Neural cell (in vitro differentiated cells): ENCODE data around the gene COPB2. TPM values are rescaled to one million over a fixed set of nuclear protein-coding genes. Genes with fewer than 3 reads are reported as not detected.
"Not testable (repeated sequence)": the region's sequence is repeated elsewhere in the genome, so short reads cannot be mapped to it uniquely, and the experiment has no call there.

ENCODE experiments used
- H2AFZ ChIP-seq: fragments of 200-600, 300-800 bp; sonication (generic), shearing (Covaris generic); 2 replicates; pipeline ENCODE4 v1.6.0; 2014; ENCODE audit warnings: low read depth, mild to moderate bottlenecking, antibody characterized with exemption, low read length, moderate library complexity
- H3F3A ChIP-seq: fragments of 200-600 bp; shearing (Covaris generic); 2 replicates; pipeline ENCODE4 v1.6.1; 2016; ENCODE audit warnings: mild to moderate bottlenecking, moderate library complexity, mixed read lengths, antibody characterized with exemption, low read length; ENCODE audit not compliant: insufficient read depth, poor library complexity, severe bottlenecking
- H3K27ac ChIP-seq: fragments of 200-600, 300-800 bp; sonication (generic), shearing (Covaris generic); 2 replicates; pipeline ENCODE4 v1.5.1; 2014; ENCODE audit warnings: mild to moderate bottlenecking, low read length, moderate library complexity
- H3K27me3 ChIP-seq: fragments of 300-800, 200-600 bp; sonication (generic), shearing (Covaris generic); 2 replicates; pipeline ENCODE4 v1.6.0; 2014; ENCODE audit warnings: mild to moderate bottlenecking, low read depth, low read length, moderate library complexity; ENCODE audit not compliant: insufficient read depth
- H3K36me3 ChIP-seq: fragments of 300-800, 200-600 bp; sonication (generic), shearing (Covaris generic); 2 replicates; pipeline ENCODE4 v1.5.1; 2014; ENCODE audit warnings: mild to moderate bottlenecking, antibody characterized with exemption, low read length, moderate library complexity; ENCODE audit not compliant: insufficient read depth
- H3K4me2 ChIP-seq: fragments of 300-800, 200-600 bp; sonication (generic), shearing (Covaris generic); 2 replicates; pipeline ENCODE4 v1.6.0; 2014; ENCODE audit warnings: mild to moderate bottlenecking, low read length
- H3K4me3 ChIP-seq: fragments of 300-800, 200-600 bp; sonication (generic), shearing (Covaris generic); 2 replicates; pipeline ENCODE4 v1.5.1; 2014; ENCODE audit warnings: mild to moderate bottlenecking, low read length, moderate library complexity
- H3K79me2 ChIP-seq: fragments of 200-600 bp; shearing (Covaris generic); replicated peaks from 2 replicates; pipeline ENCODE4 v1.6.0; 2014; ENCODE audit warnings: mild to moderate bottlenecking, low read length, moderate library complexity; ENCODE audit not compliant: insufficient read depth
- H3K9ac ChIP-seq: fragments of 300-800, 200-600 bp; sonication (generic), shearing (Covaris generic); 2 replicates; pipeline ENCODE4 v1.6.1; 2016; ENCODE audit warnings: mild to moderate bottlenecking, low read length, mixed read lengths
- H3K9me2 ChIP-seq: fragments of 200-600 bp; shearing (Covaris generic); 2 replicates; pipeline ENCODE4 v1.6.1; 2016; ENCODE audit warnings: mild to moderate bottlenecking, low read length, mixed read lengths; ENCODE audit not compliant: insufficient read depth
- H3K9me3 ChIP-seq: fragments of 200-600, 300-800 bp; sonication (generic), shearing (Covaris generic); 2 replicates; pipeline ENCODE4 v1.6.1; 2016; ENCODE audit warnings: mild to moderate bottlenecking, mixed run types, low read length, moderate library complexity, mixed read lengths
- H4K20me1 ChIP-seq: fragments of 200-600 bp; shearing (Covaris generic); 2 replicates; pipeline ENCODE4 v1.6.1; 2016; ENCODE audit warnings: mild to moderate bottlenecking, mixed run types; ENCODE audit not compliant: insufficient read depth
- CTCF ChIP-seq: fragments of 450-650 bp; IDR thresholded peaks from 2 replicates; pipeline ENCODE4 v1.5.1; 2014; ENCODE audit warnings: antibody characterized with exemption, mild to moderate bottlenecking, moderate library complexity; ENCODE audit not compliant: poor library complexity, severe bottlenecking
- EZH2 ChIP-seq: fragments of 200-600, 300-800 bp; shearing (Covaris generic), sonication (generic); IDR thresholded peaks from 2 replicates; pipeline ENCODE4 v1.6.1; 2014; ENCODE audit warnings: antibody characterized with exemption, low read length, borderline replicate concordance, mild to moderate bottlenecking; ENCODE audit not compliant: insufficient read depth, poor library complexity, severe bottlenecking
- POLR2AphosphoS5 ChIP-seq: IDR thresholded peaks from 2 replicates; pipeline ENCODE4 v1.6.1; 2012
- REST ChIP-seq: IDR thresholded peaks from 2 replicates; pipeline ENCODE4 v1.6.1; 2012; ENCODE audit warnings: borderline replicate concordance
- polyA plus RNA-seq: library from polyadenylated mRNA; depleted of rRNA; stranded (reverse); fragments of >200 nt; gene quantifications from 2 replicates; pipeline ENCODE4 v1.2.3, GENCODE V29; 2014

The COPB2 gene
- polyA plus RNA-seq, 1 donor from 2014 or later: 63.5 TPM

GRCh38 chr3:139414608-139415224 lies 25.3 kb upstream of the COPB2 start:
- Histone ChIP-seq H2AFZ (no peak overlapping the region), H3K4me3 (no peak overlapping the region), H4K20me1 (no peaks in the 10 kb centered on the region), H3K36me3 (no peaks in the 10 kb centered on the region), H3K9me3 (peaks cover 8% of the 10 kb centered on the region), H3K27me3 (no peaks in the 10 kb centered on the region), H3K79me2 (peaks cover 7% of the 10 kb centered on the region), H3K9ac (no peak overlapping the region), H3F3A (no peaks in the 10 kb centered on the region), H3K4me2 (no peak overlapping the region), H3K27ac (no peak overlapping the region), H3K9me2 (no peaks in the 10 kb centered on the region)
- no peak for TF ChIP-seq POLR2AphosphoS5
- TF ChIP-seq CTCF: no peak

GRCh38 chr3:139412891-139413290 lies 23.4 kb upstream of the COPB2 start:
- not testable (repeated sequence) for H3F3A ChIP-seq, H3K36me3 ChIP-seq, H3K9me3 ChIP-seq, H3K27me3 ChIP-seq, H4K20me1 ChIP-seq, H2AFZ ChIP-seq, H3K9me2 ChIP-seq, H3K27ac ChIP-seq, H3K4me3 ChIP-seq, H3K9ac ChIP-seq, H3K4me2 ChIP-seq, H3K79me2 ChIP-seq

DNA sequence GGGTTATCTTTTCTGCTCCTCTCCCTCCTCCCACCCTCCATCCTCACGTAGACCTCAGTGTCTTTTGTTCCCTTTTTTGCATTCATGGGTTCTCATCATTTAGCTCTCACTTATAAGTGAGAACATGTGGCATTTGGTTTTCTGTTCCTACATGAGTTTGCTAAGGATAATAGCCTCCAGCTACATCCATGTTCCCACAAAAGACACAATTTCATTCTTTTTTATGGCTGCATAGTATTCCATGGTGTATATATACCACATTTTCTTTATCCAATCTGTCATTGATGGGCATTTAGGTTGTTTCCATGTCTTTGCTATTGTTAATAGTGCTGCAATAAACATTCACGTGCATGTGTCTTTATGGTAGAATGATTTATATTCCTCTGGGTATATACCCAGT lies 11.7 kb upstream of the COPB2 start:
- H3K4me3 ChIP-seq, H3K9me3 ChIP-seq, H3K9ac ChIP-seq, H3F3A ChIP-seq, H3K79me2 ChIP-seq, H4K20me1 ChIP-seq, H3K9me2 ChIP-seq, H2AFZ ChIP-seq, H3K4me2 ChIP-seq, H3K27ac ChIP-seq, H3K36me3 ChIP-seq, H3K27me3 ChIP-seq: not testable (repeated sequence)

- H3K4me3 ChIP-seq: no peak overlapping the region
- H3F3A ChIP-seq: no peaks in the 10 kb centered on the region
- H4K20me1 ChIP-seq: no peaks in the 10 kb centered on the region
- H3K36me3 ChIP-seq: no peaks in the 10 kb centered on the region
- H3K27me3 ChIP-seq: no peaks in the 10 kb centered on the region
- no peak overlapping the region for H3K9ac ChIP-seq
- H3K9me2 ChIP-seq: no peaks in the 10 kb centered on the region
- no peak overlapping the region for H3K4me2 ChIP-seq
- H2AFZ ChIP-seq: no peak overlapping the region
- TF ChIP-seq REST (no peak), EZH2 (no peak)
- no peak overlapping the region for H3K27ac ChIP-seq
- H3K9me3 ChIP-seq: no peaks in the 10 kb centered on the region
- H3K79me2 ChIP-seq: peaks cover 2% of the 10 kb centered on the region
Measured at GRCh38 chr3:139396707-139397106, 7.3 kb upstream of the COPB2 start.
